HG02943 (cell line): Measurements from ENCODE around the gene DCUN1D2.

ENCODE experiments used
- ATAC-seq: cut with Tn5 transposase; IDR thresholded peaks from one replicate; pipeline ENCODE4 v1.9.1; 2021; ENCODE audit warnings: mild to moderate bottlenecking, low read depth, moderate library complexity; ENCODE audit not compliant: unreplicated experiment

Gene DCUN1D2

DNA sequence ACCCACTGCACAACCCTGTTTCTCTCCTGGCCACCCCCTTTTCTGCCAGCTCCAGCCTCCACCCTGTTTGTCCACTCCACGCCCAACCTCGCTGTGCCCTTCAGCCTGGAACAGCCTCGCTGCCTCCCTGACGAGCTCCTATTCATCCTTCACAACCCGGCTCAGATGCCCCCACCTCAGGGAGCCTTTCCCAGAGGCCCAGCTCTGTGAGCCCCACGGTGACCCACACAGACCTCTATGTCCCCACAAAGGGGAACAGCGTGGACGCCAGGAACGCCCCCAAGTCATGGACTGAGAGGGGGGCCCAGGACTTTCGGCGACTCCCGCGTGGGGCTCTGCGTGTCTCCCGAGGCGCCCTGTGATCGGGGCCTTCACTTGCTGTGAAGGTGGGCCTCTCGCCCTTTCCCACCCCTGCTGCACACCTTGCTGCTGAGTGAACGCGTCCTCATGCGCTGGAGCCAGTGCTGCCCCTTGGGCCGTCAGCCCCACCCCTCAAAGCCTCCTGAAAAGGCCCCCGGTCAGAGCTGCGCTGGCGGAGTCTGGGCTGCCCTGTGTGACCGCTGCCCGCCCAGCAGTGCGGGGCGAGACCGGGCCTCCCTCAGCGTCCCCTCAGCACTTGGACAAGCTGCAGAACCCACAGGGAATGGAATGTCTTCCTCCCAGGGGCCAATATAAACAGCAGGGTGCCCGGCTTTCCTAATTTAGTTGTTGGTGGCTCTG lies 77.2 kb downstream of the DCUN1D2 start:
- no peak for ATAC-seq

DNA sequence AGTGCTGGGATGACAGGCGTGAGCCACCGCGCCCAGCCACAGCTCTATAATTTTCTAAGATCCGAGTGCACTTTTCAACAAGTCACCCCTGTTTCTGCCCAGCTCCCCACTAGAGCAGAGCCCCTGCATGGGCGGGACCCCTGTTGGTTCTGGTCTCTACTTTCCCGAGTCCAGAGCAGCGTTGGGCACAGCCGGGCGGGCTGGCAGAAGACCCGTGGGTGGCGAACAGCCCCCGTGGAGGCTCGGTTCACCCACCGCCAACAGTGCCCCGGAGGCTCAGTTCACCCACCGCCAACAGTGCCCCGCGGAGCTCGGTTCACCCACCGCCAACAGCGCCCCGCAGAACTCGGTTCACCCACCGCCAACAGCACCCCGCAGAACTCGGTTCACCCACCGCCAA lies 78.1 kb downstream of the DCUN1D2 start:
- no peak for ATAC-seq

DNA sequence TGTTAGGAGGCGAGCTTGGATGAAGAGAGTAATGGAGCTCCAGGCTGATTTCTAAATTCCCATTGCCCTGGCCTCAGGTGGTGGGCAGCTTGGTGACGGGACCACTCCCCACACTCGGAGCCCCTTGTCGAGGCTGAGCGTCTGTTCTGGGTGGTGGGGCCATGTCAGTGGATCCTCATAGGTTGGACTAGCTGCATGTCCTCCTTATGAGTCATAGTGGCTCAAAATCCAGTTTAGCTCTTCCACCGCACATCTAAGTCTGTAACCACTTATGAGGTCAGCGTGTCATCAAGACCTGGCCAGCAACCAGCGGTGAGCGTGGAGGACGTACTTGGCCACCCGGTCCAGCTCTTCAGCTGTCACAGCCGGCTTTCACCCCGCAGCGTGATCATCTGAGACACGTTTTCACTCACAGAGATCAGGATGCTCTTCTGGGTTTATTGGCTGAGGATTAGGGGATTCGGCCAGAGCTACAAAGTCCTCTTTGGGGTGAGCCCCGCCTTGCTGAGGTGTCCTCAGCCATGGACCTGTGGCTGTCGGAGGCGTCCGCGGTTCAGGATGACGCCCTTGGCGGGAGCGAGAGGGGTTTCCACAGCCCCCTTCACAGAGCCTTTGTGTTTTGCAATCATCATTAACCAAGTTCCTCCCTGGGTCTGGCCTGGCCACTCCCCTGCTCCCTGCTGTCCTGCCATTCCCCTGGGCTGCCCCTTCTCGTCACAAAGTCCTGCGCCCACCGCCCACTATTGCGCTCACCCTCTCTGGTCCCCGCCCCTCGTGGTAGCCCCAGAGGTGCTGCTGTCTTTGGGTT lies 79.1 kb downstream of the DCUN1D2 start:
- no peak for ATAC-seq

- ATAC-seq, result no peak
Measured at GRCh38 chr13:113410472-113411201, 79.9 kb downstream of the DCUN1D2 start.

DNA sequence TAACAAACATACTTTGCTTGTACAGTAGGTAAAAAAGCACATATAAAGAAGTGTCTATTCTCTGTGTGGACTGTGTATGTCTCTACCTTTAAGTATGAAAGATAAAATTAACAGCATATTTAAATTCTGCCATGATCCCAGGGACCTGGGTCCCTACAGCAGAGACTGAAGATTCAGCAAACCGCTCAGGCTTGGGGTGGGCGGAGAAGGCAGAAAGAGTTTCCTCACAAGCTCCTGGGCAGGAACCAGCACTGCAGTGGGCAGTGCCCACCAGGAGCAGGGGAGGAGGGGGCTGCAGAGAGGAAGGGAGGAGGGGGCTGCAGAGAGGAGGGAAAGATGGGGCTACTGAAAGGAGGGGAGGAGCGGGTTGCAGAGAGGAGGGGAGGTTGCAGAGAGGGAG lies 81.9 kb downstream of the DCUN1D2 start:
- no peak for ATAC-seq

GRCh38 chr13:113407531-113408393 lies 82.7 kb downstream of the DCUN1D2 start:
- ATAC-seq, result no peak

DNA sequence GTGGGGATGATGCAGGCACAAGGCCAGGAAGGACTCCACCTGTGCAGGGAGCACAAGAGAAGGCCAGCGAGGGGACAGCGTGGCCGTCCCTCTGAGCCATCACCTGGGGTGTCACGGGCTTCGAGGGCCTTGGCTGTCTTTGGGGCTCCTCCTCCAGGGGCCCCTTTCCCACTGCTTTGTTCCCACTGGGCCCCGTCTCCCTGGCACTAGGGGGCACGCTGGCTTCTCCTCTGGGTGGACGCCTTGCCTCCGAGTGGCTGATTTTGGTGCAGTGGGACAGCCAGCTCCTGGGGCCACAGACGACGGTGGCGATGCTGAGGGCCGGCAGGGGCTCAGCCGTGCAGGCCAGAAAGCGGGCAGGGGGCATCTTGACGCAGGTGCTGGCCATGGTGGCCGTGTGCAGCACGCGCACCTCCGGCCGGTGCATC lies 83.4 kb downstream of the DCUN1D2 start:
- ATAC-seq, result no peak

DNA sequence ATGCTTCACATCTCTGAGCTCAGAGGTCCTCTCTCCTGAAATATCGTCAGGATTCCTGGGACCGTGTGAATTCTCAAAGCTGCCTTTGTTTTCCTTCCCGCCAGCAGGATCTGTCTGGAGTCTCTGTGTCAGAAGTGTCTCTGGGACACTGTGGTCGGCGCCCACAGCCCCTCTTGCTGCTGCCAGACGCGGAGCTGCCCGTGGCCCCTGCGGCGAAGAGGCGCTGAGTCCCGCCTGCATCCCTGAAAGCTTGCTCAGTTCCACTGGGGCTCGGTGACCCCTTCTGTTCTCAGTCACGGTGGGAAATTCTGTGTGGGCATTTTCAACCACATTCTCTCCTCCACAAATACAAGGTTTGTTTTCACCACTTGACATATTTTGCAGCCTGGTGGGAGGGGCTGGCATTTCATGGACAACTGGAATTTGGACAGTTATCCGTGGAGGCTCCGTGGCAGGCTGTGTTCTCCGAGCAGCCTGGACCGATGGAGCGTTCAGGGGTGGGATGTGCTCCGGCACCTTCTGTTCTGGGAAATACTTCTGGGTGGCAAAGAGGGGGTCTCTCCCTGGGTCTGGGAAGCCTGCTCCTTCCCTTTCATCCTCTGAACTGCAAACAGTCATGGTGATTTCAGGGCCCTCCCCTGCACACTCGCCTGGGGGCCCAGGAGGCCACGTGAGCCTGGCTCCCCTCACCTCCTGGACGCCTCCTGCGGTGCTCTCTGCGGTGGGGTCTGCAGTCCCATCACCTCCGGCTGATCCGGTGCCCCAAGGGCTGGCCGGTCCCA lies 84.0 kb downstream of the DCUN1D2 start:
- no peak for ATAC-seq
